ENCODE measurements around the gene TIMP3.

Gene TIMP3

DNA sequence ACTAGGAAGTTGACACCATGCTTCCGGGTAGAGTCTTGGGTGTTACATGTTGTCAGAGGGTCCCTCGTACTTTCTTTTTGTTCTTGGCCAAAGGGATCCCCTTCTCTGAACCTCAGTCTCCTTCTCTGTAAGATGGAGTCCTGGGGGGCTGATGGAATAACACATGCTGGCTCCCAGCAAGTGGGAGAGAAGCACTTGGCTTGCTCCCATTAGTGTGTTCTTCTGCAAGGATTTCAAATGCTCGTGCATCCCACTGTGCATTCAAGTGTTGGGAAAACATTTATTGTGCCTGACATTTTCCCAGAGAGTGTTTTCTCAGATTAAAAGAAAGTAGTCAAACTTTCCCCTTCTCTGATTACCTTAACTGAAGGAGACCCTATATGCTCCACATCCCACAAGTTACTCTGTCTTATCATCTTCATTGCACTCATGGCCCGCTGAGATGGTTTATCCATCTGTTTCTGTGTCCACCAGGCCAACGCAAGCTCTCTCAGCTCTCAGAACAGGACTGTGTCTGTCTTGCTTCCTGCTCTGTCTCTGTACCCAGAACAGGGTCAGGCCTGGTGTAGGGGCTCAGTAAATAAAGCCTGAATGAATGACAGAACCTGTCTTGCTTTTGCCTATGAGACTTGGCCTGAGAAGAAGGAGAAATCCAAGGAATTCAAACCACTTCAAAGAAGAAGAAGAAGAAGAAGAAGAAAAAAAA lies 16.0 kb upstream of the TIMP3 start:
- no peak for DNase-seq

- DNase-seq, result no peak
Observed at GRCh38 chr22:32786027-32786418, 15.5 kb upstream of the TIMP3 start.

DNA sequence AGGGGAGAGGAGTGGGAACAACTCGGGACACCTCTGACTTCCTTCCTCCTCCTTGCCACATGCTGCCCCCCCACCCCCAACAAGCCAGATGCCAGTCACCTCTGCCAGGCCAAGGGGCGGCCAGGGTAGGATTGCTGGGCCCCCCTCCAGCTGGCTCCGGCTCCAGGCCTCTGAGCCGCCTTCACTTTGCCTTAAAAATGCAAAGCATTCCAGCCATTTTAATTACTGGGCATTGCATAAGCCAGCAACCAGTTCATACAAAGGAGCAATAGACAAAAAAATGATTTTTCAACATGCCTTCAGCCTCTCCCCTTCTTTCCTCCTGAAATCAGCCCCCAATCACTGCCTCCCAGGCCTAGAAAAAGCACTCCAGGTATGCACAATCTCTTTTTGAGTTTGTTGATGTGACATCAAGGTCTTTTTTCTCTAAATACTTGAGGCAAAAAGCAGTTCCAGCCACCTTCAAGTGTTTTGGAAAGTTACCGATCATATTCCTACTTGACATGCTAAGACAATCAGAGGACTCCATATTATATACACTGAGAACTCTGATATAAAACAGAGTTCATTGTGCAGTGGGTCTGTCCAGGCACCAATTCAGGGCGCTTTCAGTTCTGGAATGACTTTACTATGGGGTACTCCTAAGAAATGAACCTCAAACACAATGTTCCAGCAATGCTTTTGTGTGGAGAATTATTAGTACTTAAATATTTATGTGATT lies 12.4 kb upstream of the TIMP3 start:
- DNase-seq, result peak in 1 of 58 donors; percentile 10

GRCh38 chr22:32789797-32790620 lies 11.5 kb upstream of the TIMP3 start:
- DNase-seq, result no peak

- DNase-seq, result no peak
Observed at GRCh38 chr22:32791056-32791455, 10.4 kb upstream of the TIMP3 start.

- DNase-seq, result no peak
Observed at GRCh38 chr22:32791485-32791884, 10.0 kb upstream of the TIMP3 start.

DNA sequence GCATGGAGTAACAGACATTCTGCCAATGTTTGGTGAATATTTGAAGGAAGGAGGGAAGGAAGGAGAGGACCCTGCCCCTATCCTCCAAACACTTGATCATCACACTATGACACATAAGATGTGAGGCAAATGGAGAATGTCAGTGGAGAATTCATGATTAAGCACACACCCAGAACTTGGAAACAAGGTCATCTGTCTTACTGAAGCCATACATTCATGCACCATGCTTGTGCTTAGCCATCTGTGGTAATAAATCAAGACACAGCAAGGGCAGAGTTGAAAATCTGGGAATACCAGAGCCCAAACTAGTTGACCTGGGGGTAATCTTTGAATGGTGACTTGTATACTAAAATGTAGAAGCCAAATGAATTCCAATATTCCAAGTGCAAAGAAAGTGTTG lies 7.9 kb upstream of the TIMP3 start:
- no peak for DNase-seq

DNA sequence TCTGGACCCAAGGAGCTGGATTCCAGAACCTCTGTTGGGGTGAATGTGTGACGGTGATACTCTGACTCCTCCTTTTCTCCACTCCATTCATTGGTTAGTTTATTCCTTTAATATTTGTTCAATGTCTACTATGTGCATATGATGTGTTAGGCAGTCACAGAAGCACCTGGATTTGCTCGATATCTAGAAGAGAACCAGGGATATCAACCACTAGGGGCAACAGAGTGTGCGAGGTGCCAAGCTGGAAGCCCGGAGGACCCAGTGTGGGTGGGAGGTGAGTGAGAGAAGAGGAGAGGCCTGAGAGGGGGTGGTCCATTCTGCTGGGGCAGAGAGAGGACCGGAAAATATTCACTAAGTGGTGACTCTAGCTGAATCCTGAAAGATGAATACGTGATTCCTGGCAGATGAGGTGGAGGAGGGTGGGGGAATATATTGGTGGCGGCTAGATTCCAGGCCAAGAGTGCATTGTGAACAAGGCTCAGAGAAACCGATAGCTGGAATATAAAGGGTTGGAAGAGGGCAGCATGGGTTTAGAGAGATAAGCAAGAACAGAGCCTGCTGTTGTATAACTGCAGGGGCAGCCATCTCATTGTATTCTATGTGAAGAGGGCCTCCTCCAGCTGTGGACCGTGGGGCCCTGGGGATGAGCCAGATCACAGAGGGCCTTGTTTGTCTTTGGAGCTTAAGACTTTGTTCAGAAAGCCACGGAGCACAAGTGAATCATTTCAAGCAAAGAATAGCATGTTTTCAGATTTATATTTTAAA lies 6.9 kb upstream of the TIMP3 start:
- peak in 23 of 58 donors; percentile 7 to 65 (median 29) for DNase-seq

DNA sequence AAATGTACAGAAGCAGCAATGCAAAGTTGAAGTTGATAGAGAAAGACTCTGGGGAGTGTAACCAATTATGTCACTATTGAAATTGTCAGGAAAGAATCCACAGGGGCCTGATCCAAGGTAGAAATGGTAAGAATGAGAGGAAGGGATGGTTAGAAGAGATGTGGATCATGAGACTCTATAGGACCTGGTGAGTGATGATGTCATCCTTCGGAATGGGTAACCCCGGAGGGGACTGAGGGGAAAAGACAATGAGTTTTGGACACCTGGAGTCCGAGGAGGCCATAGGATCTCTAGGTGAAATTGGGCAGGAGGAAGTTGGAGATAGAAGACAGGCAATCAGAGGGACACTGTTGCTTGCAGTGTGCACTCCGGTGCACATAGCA lies 6.3 kb upstream of the TIMP3 start:
- no peak for DNase-seq

DNA sequence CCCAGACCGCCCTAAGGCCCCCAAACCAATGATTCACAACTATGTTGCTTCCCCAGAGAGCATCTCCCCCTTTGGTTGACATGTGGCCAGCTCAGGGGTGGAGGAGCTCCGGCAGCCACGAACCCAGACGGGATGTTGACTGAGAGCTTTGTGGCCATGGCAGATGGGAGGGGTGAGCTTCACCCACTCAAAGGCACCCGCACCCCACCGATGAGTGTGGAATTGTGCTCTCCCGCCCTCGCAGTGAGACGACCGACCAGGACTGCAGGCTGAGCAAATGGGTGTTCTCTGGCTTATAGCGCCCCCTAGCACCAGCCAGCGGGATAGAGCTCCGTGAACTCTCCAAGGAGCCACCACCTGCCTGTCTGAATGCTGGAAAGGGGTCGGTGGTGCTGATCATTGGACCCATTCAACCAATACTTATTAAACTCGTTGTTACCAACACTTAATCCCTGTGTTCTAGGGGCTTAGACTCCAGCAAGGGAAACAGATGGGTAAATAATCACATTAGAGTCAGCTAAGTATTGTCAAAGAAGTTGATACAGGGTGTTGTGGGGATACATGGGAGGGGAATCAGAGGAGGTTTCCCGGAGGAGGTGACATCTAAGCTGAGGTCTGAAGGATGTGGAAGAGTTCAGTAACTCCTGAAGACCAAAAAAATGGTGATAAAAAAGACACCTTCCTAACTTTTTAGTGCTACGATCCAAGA lies 4.5 kb upstream of the TIMP3 start:
- peak in 52 of 58 donors; percentile 11 to 81 (median 52) for DNase-seq

GRCh38 chr22:32799496-32799895 lies 2.0 kb upstream of the TIMP3 start:
- no peak for DNase-seq

GRCh38 chr22:32800158-32800882 lies 1.2 kb upstream of the TIMP3 start:
- DNase-seq, result no peak

- DNase-seq, result no peak
Observed at GRCh38 chr22:32800994-32801536, 440 bp upstream of the TIMP3 start.

DNA sequence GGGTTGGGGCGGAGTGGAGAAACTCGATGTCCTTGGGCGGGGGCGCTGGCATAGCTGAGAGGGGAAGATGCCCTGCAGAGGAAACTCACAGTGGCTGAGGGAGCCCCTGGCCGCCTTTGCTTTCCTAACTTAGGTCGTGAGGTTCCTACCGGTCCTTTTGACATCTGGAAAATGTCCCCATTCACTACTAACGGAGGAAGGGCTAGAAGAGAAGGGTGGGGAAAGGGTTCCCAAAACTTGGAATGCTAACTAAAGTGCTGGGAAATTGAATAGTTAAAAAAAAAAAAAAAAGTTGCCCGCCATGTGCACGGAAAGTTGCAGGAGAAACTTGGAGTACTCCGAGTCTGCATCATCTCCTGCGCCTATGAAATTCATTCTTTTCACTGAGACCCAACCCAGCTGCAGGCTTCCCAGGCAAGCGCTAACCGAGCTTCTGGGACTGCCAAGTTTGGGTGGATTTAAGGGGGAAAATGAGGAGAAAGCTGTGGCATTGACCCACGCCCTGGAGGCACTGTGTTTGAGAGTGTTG lies 796 bp downstream of the TIMP3 start:
- no peak for DNase-seq

DNA sequence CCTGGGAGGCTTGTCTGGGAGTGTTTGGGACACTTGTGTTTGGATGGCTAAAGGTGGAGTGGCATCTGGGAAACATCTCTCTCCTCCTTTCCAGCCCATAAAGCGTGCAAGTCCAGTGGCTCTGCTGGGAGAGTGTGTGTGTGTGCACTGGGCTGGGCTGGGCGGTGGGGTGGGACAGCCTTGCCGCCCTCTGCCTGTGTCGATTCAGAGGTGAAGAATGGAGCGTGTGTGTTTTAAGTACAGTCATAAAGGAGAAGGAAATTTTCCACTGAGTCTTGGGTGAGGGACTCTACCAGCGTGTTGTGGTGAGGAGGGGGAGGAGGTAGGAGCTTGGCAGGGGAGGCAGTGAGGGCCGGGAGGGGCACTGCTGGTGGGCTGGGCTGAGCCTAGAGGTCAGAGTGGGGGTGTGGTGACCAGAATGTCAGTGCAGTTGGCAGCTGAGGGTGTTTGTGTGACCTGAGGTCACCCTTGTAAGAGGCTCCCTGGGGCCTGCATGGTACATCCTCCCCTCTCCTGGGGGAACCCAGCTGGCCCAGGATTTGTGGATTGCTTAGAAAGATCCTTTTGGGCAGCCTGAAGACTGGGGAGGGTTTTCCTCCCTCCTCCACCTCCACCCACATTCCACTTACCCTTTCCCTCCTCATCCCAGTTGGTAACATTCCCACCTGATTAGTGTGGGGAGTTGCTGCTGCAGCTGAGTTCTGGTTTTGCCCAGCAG lies 1.7 kb downstream of the TIMP3 start:
- peak in 1 of 58 donors; percentile 9 for DNase-seq

DNA sequence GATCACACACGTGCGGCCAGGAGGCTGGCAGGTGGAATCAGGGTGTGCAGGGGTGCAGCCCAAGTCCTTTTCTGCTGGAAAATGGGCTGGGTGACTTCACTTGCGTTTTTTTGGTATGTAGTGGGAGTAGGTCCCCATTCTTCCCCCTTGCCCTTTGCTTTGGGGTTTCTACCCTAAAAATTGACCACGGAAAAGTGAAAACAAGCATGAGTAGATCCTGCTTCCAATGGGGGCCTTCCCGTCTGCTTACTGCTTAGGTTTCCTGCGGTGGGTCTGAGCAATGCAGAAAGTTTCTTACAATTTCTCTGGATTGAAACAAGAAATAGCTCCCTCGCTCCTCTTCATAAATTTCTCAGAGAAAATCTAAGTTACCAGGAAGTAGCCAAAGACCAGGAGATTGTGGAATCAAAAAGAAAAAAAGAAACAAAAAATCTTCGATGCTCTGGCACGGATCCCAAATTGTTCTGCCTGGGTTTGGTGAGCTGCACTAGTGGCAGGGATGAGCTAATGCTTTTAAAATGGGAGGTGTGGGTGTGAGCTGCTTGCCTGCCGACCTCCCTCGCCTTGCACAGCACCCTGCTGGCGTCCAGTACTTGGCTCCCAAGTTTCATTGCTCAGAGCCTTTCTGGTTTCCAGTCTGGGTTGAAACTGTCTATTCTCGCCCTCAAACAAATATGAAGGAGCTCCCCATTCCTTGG lies 2.4 kb downstream of the TIMP3 start:
- peak in 3 of 58 donors; percentile 6 to 14 (median 9) for DNase-seq

- peak in 13 of 58 donors; percentile 5 to 28 (median 19) for DNase-seq
Observed at GRCh38 chr22:32804531-32805360, 3.2 kb downstream of the TIMP3 start.
